ENCODE measurements around the gene SDC3.

DNA sequence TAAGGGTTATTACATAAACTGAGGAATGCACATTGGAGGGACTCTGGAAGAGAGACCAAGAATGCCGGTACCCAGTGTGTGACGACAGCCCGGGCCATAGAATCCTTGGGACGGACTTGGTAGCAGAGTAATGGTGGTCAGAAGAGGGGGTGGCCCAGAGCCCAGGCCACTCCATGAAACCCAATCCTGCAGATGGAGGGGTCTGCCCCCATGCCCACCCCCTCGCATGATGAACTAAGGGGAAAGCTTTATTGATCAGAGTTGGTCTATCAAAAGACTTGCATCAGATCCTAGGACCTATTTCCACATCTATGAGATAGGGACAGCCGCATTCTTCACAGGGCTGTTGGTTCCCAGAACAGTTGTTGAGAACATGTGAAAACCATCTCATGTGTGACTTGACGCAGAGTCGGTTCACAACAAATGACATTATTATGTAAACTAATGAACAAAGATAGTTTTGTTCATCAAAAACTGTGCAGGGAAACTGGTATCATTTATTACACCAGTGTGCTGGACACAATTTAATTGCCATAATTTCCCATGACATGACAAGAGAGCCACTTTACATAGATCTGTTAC lies 21.5 kb upstream of the SDC3 start:
- TF ChIP-seq, protein P1, sequence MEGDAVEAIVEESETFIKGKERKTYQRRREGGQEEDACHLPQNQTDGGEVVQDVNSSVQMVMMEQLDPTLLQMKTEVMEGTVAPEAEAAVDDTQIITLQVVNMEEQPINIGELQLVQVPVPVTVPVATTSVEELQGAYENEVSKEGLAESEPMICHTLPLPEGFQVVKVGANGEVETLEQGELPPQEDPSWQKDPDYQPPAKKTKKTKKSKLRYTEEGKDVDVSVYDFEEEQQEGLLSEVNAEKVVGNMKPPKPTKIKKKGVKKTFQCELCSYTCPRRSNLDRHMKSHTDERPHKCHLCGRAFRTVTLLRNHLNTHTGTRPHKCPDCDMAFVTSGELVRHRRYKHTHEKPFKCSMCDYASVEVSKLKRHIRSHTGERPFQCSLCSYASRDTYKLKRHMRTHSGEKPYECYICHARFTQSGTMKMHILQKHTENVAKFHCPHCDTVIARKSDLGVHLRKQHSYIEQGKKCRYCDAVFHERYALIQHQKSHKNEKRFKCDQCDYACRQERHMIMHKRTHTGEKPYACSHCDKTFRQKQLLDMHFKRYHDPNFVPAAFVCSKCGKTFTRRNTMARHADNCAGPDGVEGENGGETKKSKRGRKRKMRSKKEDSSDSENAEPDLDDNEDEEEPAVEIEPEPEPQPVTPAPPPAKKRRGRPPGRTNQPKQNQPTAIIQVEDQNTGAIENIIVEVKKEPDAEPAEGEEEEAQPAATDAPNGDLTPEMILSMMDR (IDR thresholded peaks at IDR 0.05) = no peak
- TF ChIP-seq ZFX (IDR thresholded peaks at IDR 0.05; ENCODE audit: borderline replicate concordance) = no peak
